Measurements from ENCODE around the gene ACAT1.

GRCh38 chr11:108128772-108129171, 7.4 kb downstream of the ACAT1 start:
- no peak for TF ChIP-seq HMGXB4 (CRISPR knock-in tag; IDR thresholded peaks at IDR 0.05)
- no peak for TF ChIP-seq FOXP4 (CRISPR knock-in tag; IDR thresholded peaks at IDR 0.05)
- TF ChIP-seq, protein P1, sequence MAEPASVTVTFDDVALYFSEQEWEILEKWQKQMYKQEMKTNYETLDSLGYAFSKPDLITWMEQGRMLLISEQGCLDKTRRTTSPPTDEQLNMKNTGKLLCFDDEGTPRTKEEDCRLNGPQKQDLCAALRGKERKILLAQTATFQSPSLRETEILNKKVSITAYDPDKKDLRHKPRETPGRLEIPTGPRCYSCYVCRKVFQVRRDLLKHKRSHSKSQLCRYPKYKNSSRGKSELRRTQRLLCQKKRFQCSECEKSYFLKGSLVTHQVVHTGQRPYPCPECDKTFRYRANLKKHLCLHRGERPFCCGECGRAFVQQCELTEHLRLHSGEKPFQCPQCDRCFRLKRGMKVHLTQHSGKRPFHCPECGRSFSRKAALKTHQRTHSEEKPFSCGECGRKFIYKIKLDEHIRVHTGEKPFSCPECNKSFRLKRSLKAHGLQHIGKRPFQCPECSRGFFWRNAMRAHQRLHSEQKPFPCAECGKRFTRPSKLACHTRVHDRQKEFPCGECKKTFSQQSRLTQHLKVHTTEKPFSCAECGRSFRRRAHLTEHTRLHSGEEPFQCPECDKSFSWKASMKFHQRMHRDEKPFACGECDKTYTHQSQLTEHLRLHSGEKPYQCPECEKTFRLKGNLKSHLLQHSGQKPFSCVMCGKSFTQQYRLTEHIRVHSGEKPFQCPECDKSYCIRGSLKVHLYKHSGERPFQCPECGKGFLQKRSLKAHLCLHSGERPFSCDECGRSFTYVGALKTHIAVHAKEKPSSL (CRISPR knock-in tag; conservative IDR thresholded peaks at IDR 0.05) = no peak
- TF ChIP-seq CTCF (IDR thresholded peaks at IDR 0.05) = no peak
- TF ChIP-seq ESRRA (CRISPR knock-in tag; IDR thresholded peaks at IDR 0.05; ENCODE audit: borderline replicate concordance) = no peak
- TF ChIP-seq TEAD4 (CRISPR knock-in tag; IDR thresholded peaks at IDR 0.05) = no peak
- TF ChIP-seq, protein P2, sequence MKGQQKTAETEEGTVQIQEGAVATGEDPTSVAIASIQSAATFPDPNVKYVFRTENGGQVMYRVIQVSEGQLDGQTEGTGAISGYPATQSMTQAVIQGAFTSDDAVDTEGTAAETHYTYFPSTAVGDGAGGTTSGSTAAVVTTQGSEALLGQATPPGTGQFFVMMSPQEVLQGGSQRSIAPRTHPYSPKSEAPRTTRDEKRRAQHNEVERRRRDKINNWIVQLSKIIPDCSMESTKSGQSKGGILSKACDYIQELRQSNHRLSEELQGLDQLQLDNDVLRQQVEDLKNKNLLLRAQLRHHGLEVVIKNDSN (CRISPR knock-in tag; IDR thresholded peaks at IDR 0.05) = no peak
- no peak for TF ChIP-seq IRF2 (CRISPR knock-in tag; IDR thresholded peaks at IDR 0.05; ENCODE audit: borderline replicate concordance, low read depth)
- TF ChIP-seq GABPB1 (CRISPR knock-in tag; IDR thresholded peaks at IDR 0.05) = no peak
- no peak for TF ChIP-seq ELF4 (CRISPR knock-in tag; IDR thresholded peaks at IDR 0.05; ENCODE audit: low read depth)
- no peak for TF ChIP-seq E2F5 (CRISPR knock-in tag; IDR thresholded peaks at IDR 0.05)
- no peak for TF ChIP-seq CREB1 (CRISPR knock-in tag; IDR thresholded peaks at IDR 0.05)
- no peak for TF ChIP-seq PREB (CRISPR knock-in tag; IDR thresholded peaks at IDR 0.05; ENCODE audit: borderline replicate concordance)
